SK-N-SH (cell line): ENCODE data around the gene RBP2. TPM values are rescaled to one million over a fixed set of nuclear protein-coding genes. Genes with fewer than 3 reads are reported as not detected.

ENCODE experiments used
- CTCF ChIA-PET: fragments of 300-600, 350-600 bp; formaldehyde crosslinking; extraction: SDS; loops from one replicate; lab custom pipeline; 2021; lab: Yijun Ruan, JAX
- POLR2A ChIA-PET: fragments of 350-600 bp; sonication (Branson Sonifier 250); formaldehyde crosslinking; extraction: SDS; loops from one replicate; lab custom pipeline; 2020; ENCODE audit warnings: antibody characterized with exemption, inconsistent platforms; lab: Yijun Ruan, JAX
- DNase-seq: peaks from one replicate; pipeline ENCODE4 v3.0.0; 2012
- H2AFZ ChIP-seq: fragments of 200-600 bp; sonication (generic); 2 replicates; pipeline ENCODE4 v1.8.1; 2016; ENCODE audit warnings: antibody characterized with exemption, mild to moderate bottlenecking, low read depth
- H3F3A ChIP-seq: fragments of 200-600 bp; sonication (generic); replicated peaks from 2 replicates; pipeline ENCODE3; 2016; ENCODE audit warnings: antibody characterized with exemption, mild to moderate bottlenecking; ENCODE audit not compliant: insufficient read depth
- H3K27ac ChIP-seq, 2 experiments: fragments of 200-500 bp in 1 of 2; fragments of 200-600 bp in 1 of 2; sonication (Bioruptor generic) in 1 of 2; sonication (generic), shearing (Covaris generic) in 1 of 2; 2 replicates each; pipeline versions ENCODE4 v1.5.1 to v1.6.1; 2014 to 2016; ENCODE audit warnings: low read depth in 2 of 2, inconsistent platforms in 1 of 2, low read length in 1 of 2, mild to moderate bottlenecking in 1 of 2, mixed read lengths in 1 of 2
- H3K27me3 ChIP-seq: fragments of 200-600 bp; sonication (generic), shearing (Covaris generic); 2 replicates; pipeline ENCODE4 v1.6.1; 2016; ENCODE audit warnings: mixed run types; ENCODE audit not compliant: insufficient read depth
- H3K36me3 ChIP-seq, 2 experiments: fragments of 200-500 bp in 1 of 2; fragments of 200-600 bp in 1 of 2; sonication (Bioruptor generic) in 1 of 2; sonication (generic) in 1 of 2; replicated peaks in 1 of 2; 2 replicates each; pipeline versions ENCODE3 to v1.5.1; 2014 to 2016; ENCODE audit warnings: low read length in 1 of 2, mild to moderate bottlenecking in 1 of 2; ENCODE audit not compliant: insufficient read depth in 2 of 2, control insufficient read depth in 1 of 2
- H3K4me1 ChIP-seq, 2 experiments: fragments of 200-500 bp in 1 of 2; fragments of 200-600 bp in 1 of 2; sonication (Bioruptor generic) in 1 of 2; sonication (generic), shearing (Covaris generic) in 1 of 2; 2 replicates each; pipeline versions ENCODE4 v1.5.1 to v1.6.1; 2014 to 2016; ENCODE audit warnings: low read depth in 1 of 2, low read length in 1 of 2, mixed run types in 1 of 2; ENCODE audit not compliant: insufficient read depth in 2 of 2, control insufficient read depth in 1 of 2
- H3K4me2 ChIP-seq: fragments of 200-600 bp; sonication (generic), shearing (Covaris generic); 2 replicates; pipeline ENCODE4 v1.6.1; 2017; ENCODE audit warnings: mixed run types
- H3K4me3 ChIP-seq, 2 experiments: fragments of 200-500 bp in 1 of 2; fragments of 200-600 bp in 1 of 2; sonication (Bioruptor generic) in 1 of 2; sonication (generic), shearing (Covaris generic) in 1 of 2; 2 replicates each; pipeline versions ENCODE4 v1.5.1 to v1.8.1; 2014 to 2016; ENCODE audit warnings: low read depth in 2 of 2, inconsistent platforms in 1 of 2, low read length in 1 of 2, mild to moderate bottlenecking in 1 of 2, mixed read lengths in 1 of 2, moderate library complexity in 1 of 2
- H3K79me2 ChIP-seq: fragments of 200-600 bp; sonication (generic); 2 replicates; pipeline ENCODE4 v1.8.1; 2017; ENCODE audit warnings: mild to moderate bottlenecking; ENCODE audit not compliant: insufficient read depth
- H3K9ac ChIP-seq: fragments of 200-600 bp; sonication (generic); 2 replicates; pipeline ENCODE4 v1.6.1; 2017; ENCODE audit warnings: mixed run types
- H3K9me2 ChIP-seq: fragments of 200-600 bp; sonication (generic); 2 replicates; pipeline ENCODE4 v1.6.1; 2017; ENCODE audit warnings: mixed run types
- H3K9me3 ChIP-seq: fragments of 200-600 bp; sonication (generic); 2 replicates; pipeline ENCODE4 v1.6.1; 2017; ENCODE audit warnings: mixed run types, mild to moderate bottlenecking, moderate library complexity
- H4K20me1 ChIP-seq: fragments of 200-600 bp; sonication (generic); 2 replicates; pipeline ENCODE4 v1.6.1; 2017; ENCODE audit warnings: mild to moderate bottlenecking, mixed run types; ENCODE audit not compliant: insufficient read depth
- ELF1 ChIP-seq: IDR thresholded peaks from 2 replicates; pipeline ENCODE4 v1.4.0; 2012
- EP300 ChIP-seq, 2 experiments: IDR thresholded peaks; 2 replicates each; pipeline versions ENCODE4 v1.4.0 to v1.6.1; 2012; ENCODE audit warnings: borderline replicate concordance in 1 of 2, low read depth in 1 of 2, low read length in 1 of 2
- EZH2phosphoT487 ChIP-seq: fragments of 200-600 bp; sonication (generic); IDR thresholded peaks from 2 replicates; pipeline ENCODE4 v1.6.1; 2017; ENCODE audit warnings: low read depth, mixed run types, mild to moderate bottlenecking, antibody characterized with exemption, moderate library complexity, borderline replicate concordance
- FOSL2 ChIP-seq: IDR thresholded peaks from 2 replicates; pipeline ENCODE4 v1.4.0; 2012; ENCODE audit warnings: low read depth, mild to moderate bottlenecking, moderate library complexity, borderline replicate concordance
- FOXJ3 ChIP-seq: sonication (generic); formaldehyde crosslinking; IDR thresholded peaks from 2 replicates; pipeline ENCODE4 v1.5.1; 2020; ENCODE audit warnings: mild to moderate bottlenecking, missing genetic modification reagents
- FOXM1 ChIP-seq: IDR thresholded peaks from 2 replicates; pipeline ENCODE4 v1.4.0; 2012; ENCODE audit warnings: low read depth, mild to moderate bottlenecking
- GABPA ChIP-seq: IDR thresholded peaks from 2 replicates; pipeline ENCODE4 v1.4.0; 2012; ENCODE audit warnings: low read depth, mild to moderate bottlenecking
- IRF3 ChIP-seq: fragments of 150-350 bp; IDR thresholded peaks from 2 replicates; pipeline ENCODE4 v1.6.1; 2016; ENCODE audit warnings: mild to moderate bottlenecking, low read depth, low read length
- MEF2A ChIP-seq: IDR thresholded peaks from 2 replicates; pipeline ENCODE4 v1.4.0; 2012; ENCODE audit warnings: low read depth, borderline replicate concordance
- NFIC ChIP-seq: IDR thresholded peaks from 2 replicates; pipeline ENCODE4 v1.4.0; 2012; ENCODE audit warnings: borderline replicate concordance
- PBX3 ChIP-seq: IDR thresholded peaks from 2 replicates; pipeline ENCODE4; 2012
- REST ChIP-seq: IDR thresholded peaks from 2 replicates; pipeline ENCODE4 v1.6.1; 2012; ENCODE audit warnings: mild to moderate bottlenecking, low read depth, low read length, moderate library complexity
- RXRA ChIP-seq: IDR thresholded peaks from 2 replicates; pipeline ENCODE4 v1.4.0; 2012; ENCODE audit warnings: low read depth, mild to moderate bottlenecking, borderline replicate concordance
- TCF12 ChIP-seq: IDR thresholded peaks from 2 replicates; pipeline ENCODE4 v1.4.0; 2012
- YY1 ChIP-seq: IDR thresholded peaks from 2 replicates; pipeline ENCODE4 v1.4.0; 2012; ENCODE audit warnings: low read depth, mild to moderate bottlenecking
- ZBTB33 ChIP-seq: IDR thresholded peaks from 2 replicates; pipeline ENCODE4 v1.4.0; 2012; ENCODE audit warnings: low read depth, borderline replicate concordance
- WGBS: methylation state at CpG from one replicate; pipeline ENCODE4 v1.1.6; 2017; ENCODE audit warnings: low lambda C conversion rate; 5-methylcytosine and 5-hydroxymethylcytosine counted together
- polyA plus RNA-seq, 3 experiments: library from polyadenylated mRNA; depleted of rRNA; stranded (reverse); fragments of >200 nt; gene quantifications; 2 replicates each; pipeline ENCODE4 v1.2.3, GENCODE V29; 2012
- TF ChIP-seq, protein P1 (sequence below): fragments of 200-600 bp; sonication (generic); IDR thresholded peaks from 2 replicates; pipeline ENCODE4 v1.6.1; 2017; ENCODE audit warnings: antibody characterized with exemption, mild to moderate bottlenecking, moderate library complexity

The RBP2 gene
- polyA plus RNA-seq, 1 of the 3 experiments (the other 2 are of a cell fraction), result not detected

- Histone ChIP-seq H3F3A (no peaks in the 10 kb centered on the region), H3K4me1 (no peaks in the 10 kb centered on the region), H3K4me2 (no peak overlapping the region), H4K20me1 (no peaks in the 10 kb centered on the region), H2AFZ (no peak overlapping the region), H3K9me3 (no peaks in the 10 kb centered on the region), H3K4me3 (no peak overlapping the region), H3K79me2 (no peaks in the 10 kb centered on the region), H3K9me2 (no peaks in the 10 kb centered on the region), H3K9ac (no peak overlapping the region), H3K27me3 (no peaks in the 10 kb centered on the region), H3K36me3 (no peaks in the 10 kb centered on the region), H3K27ac (no peak overlapping the region)
- ChIA-PET CTCF (interaction anchor here (1.1 to 2.7 kb wide), 4 partner anchors 8 to 107 kb away, joined by 3 to 12 read pairs (median 4); no protein-coding TSS in a partner anchor), POLR2A (no interaction called here)
- DNase-seq, result no peak
- WGBS, result 25% methylated on average over 2 of the region's 2 CpGs
- TF ChIP-seq GABPA (no peak), ELF1 (no peak), REST (no peak), EZH2phosphoT487 (no peak), NFIC (no peak), MEF2A (no peak), YY1 (no peak), ZBTB33 (no peak)
- TF ChIP-seq, protein P1, sequence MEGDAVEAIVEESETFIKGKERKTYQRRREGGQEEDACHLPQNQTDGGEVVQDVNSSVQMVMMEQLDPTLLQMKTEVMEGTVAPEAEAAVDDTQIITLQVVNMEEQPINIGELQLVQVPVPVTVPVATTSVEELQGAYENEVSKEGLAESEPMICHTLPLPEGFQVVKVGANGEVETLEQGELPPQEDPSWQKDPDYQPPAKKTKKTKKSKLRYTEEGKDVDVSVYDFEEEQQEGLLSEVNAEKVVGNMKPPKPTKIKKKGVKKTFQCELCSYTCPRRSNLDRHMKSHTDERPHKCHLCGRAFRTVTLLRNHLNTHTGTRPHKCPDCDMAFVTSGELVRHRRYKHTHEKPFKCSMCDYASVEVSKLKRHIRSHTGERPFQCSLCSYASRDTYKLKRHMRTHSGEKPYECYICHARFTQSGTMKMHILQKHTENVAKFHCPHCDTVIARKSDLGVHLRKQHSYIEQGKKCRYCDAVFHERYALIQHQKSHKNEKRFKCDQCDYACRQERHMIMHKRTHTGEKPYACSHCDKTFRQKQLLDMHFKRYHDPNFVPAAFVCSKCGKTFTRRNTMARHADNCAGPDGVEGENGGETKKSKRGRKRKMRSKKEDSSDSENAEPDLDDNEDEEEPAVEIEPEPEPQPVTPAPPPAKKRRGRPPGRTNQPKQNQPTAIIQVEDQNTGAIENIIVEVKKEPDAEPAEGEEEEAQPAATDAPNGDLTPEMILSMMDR, result no peak
Measured at GRCh38 chr3:139454346-139454745, 22.0 kb downstream of the RBP2 start.

GRCh38 chr3:139450159-139450558 lies 26.2 kb downstream of the RBP2 start:
- CTCF ChIA-PET, result no interaction called here

More at GRCh38 chr3:139450159-139450558, 26.2 kb downstream of the RBP2 start:
- H3K27me3 ChIP-seq, result no peaks in the 10 kb centered on the region
- H3K79me2 ChIP-seq, result no peaks in the 10 kb centered on the region
- H3K4me2 ChIP-seq, result no peak overlapping the region
- no peak overlapping the region for H3K4me3 ChIP-seq
- no peak overlapping the region for H3K9ac ChIP-seq
- H2AFZ ChIP-seq, result no peak overlapping the region
- no peaks in the 10 kb centered on the region for H3K9me2 ChIP-seq
- no peak for TF ChIP-seq IRF3
- TF ChIP-seq FOSL2, result no peak
- no peak for TF ChIP-seq PBX3
- TF ChIP-seq EP300 (IDR thresholded peaks at IDR 0.05; ENCODE audit: borderline replicate concordance in 1 of 2, low read depth in 1 of 2, low read length in 1 of 2), result no peak
- no peak for TF ChIP-seq NFIC
- TF ChIP-seq FOXM1, result no peak
- TF ChIP-seq RXRA, result no peak
- no peak for TF ChIP-seq FOXJ3 (CRISPR knock-in tag)
- TF ChIP-seq ZBTB33, result no peak
- TF ChIP-seq TCF12, result no peak
- no peaks in the 10 kb centered on the region for H3K4me1 ChIP-seq
- no peak overlapping the region for H3K27ac ChIP-seq
- no peaks in the 10 kb centered on the region for H3K36me3 ChIP-seq
- POLR2A ChIA-PET, result no interaction called here
- DNase-seq, result no peak
- no peaks in the 10 kb centered on the region for H3F3A ChIP-seq
- no peaks in the 10 kb centered on the region for H4K20me1 ChIP-seq
- no peaks in the 10 kb centered on the region for H3K9me3 ChIP-seq
